Measurements from ENCODE around the gene ITIH4. TPM values are rescaled to one million over a fixed set of nuclear protein-coding genes. Genes with fewer than 3 reads are reported as not detected.

ITIH4 gene
- polyA plus RNA-seq, 1 donor = 32.4 TPM

DNA sequence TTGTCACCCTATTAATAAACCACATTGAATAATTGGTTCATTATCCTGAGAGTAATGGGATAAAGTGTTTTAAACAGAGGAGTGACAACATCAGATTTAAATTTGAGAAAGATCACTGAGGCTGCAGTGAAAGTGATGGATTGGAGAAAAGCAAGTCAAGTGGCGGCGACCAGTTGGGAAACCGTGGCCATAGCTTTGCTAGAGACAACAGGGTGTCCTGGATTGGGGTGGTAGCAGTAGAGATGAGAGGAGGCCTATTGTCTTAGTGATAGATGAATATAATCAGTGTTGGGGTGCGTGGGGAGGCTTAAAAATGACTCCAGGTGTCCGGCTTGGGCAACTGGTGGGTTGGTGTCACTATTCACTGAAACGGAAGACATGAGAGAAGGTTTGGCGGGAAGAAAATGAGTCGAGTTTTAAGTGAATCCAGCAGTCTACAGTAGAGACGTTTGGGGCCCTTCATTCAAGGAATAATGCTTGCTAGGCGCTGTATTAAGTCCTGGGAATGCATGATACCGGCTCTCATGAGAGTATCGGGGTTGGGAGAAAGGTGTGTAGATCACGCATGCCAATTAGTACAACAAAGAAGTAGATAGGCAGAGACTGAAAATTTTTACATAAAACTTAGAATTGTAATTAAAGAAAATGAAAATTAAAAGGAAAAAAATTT lies 60.6 kb downstream of the ITIH4 start:
- DNase-seq (ENCODE audit: low read depth) = no peak

DNA sequence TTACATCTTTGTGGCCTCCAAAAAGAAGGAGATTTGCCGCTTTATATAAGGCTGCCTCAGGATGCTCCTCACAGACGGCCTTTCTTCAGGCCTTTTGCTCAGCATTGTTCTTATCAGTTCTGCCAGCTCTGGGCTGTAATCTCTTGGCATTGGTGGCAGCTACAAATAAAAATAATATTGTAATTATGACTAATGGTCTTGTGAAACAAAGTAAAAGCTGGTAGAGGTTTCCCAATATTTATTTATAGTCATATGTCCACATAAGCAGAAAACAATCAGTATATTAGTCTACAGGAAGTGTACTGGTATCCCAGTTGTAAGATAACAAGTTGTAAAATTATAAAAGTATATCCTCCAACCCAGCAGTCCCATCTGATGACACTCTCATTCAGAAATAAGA lies 67.0 kb downstream of the ITIH4 start:
- no peak for DNase-seq (ENCODE audit: low read depth)

Other genes starting within 250 kb of the ITIH4 start
- 46.8 TPM for gene PBRM1, start 144.8 kb downstream of the ITIH4 start, polyA plus RNA-seq (ENCODE audit: insufficient read length)
- gene GNL3, start 144.6 kb downstream of the ITIH4 start, polyA plus RNA-seq (ENCODE audit: insufficient read length) = 86.8 TPM
- gene GLT8D1, start 124.9 kb downstream of the ITIH4 start, polyA plus RNA-seq (ENCODE audit: insufficient read length) = 63.7 TPM
- 76.5 TPM for gene SPCS1, start 124.6 kb downstream of the ITIH4 start, polyA plus RNA-seq (ENCODE audit: insufficient read length)
- gene NEK4, start 59.7 kb downstream of the ITIH4 start, polyA plus RNA-seq (ENCODE audit: insufficient read length) = 9.9 TPM
- not detected for gene ITIH1, start 53.1 kb downstream of the ITIH4 start, polyA plus RNA-seq (ENCODE audit: insufficient read length)
- 1.2 TPM for gene ITIH3, start 35.9 kb downstream of the ITIH4 start, polyA plus RNA-seq (ENCODE audit: insufficient read length)
- 169 TPM for gene MUSTN1, start 4.3 kb upstream of the ITIH4 start, polyA plus RNA-seq (ENCODE audit: insufficient read length)
- 7.0 TPM for gene STIMATE, start 66.9 kb upstream of the ITIH4 start, polyA plus RNA-seq (ENCODE audit: insufficient read length)
- gene SFMBT1, start 215.4 kb upstream of the ITIH4 start, polyA plus RNA-seq (ENCODE audit: insufficient read length) = 7.8 TPM

Data from forelimb muscle (tissue), 1 donor.